ENCODE results near the gene ASB2. TPM values are rescaled to one million over a fixed set of nuclear protein-coding genes. Genes with fewer than 3 reads are reported as not detected.
A peak's percentile ranks its signal among the peaks of the same experiment; 100 is the strongest.

Gene ASB2
- total RNA-seq, 1 experiment from 2014 or later, result not detected

DNA sequence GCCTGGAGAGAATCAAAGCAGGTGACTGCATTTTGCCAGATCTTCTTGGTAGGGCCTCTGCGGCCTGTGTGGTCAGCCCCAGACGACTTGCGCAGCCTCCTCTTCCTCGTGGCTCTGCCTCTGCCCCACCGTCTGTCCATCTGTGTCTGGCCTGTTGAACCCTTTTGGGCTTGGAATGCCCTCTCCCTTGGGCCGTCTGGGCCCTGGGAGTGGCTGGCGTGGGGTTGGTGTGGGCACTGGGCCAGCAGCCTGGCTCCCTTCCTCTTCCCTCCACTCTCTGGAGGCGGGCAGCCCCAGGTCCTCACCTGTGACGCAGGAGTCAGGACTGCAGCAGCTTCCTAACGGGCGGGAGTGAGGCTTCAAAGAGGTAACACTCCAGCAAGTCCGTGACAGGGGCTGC, 11.0 kb upstream of the ASB2 start:
- intact Hi-C loops (cut with micrococcal nuclease; ENCODE audit: unreplicated experiment), result no loop called here
- H3F3A ChIP-seq (ENCODE audit: insufficient read depth, low read depth), result no peaks in the 10 kb centered on the region
- no peaks in the 10 kb centered on the region for H3K9me2 ChIP-seq (ENCODE audit: insufficient read depth)
- no peak overlapping the region for H3K27ac ChIP-seq
- peak in 1 of 2 experiments; percentile 17 for DNase-seq
- H3K4me2 ChIP-seq, result 0 out of 2 replicates have a peak overlapping the region, but pooled peaks have one; percentile 13
- no peaks in the 10 kb centered on the region for H3K27me3 ChIP-seq (ENCODE audit: insufficient read depth, low read depth)
- POLR2A ChIA-PET (ENCODE audit: unreplicated experiment), result no interaction called here
- no peak overlapping the region for H2AFZ ChIP-seq
- no peak for TF ChIP-seq EZH2 (IDR thresholded peaks at IDR 0.05; ENCODE audit: low read depth)
- TF ChIP-seq, protein P1, sequence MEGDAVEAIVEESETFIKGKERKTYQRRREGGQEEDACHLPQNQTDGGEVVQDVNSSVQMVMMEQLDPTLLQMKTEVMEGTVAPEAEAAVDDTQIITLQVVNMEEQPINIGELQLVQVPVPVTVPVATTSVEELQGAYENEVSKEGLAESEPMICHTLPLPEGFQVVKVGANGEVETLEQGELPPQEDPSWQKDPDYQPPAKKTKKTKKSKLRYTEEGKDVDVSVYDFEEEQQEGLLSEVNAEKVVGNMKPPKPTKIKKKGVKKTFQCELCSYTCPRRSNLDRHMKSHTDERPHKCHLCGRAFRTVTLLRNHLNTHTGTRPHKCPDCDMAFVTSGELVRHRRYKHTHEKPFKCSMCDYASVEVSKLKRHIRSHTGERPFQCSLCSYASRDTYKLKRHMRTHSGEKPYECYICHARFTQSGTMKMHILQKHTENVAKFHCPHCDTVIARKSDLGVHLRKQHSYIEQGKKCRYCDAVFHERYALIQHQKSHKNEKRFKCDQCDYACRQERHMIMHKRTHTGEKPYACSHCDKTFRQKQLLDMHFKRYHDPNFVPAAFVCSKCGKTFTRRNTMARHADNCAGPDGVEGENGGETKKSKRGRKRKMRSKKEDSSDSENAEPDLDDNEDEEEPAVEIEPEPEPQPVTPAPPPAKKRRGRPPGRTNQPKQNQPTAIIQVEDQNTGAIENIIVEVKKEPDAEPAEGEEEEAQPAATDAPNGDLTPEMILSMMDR (conservative IDR thresholded peaks at IDR 0.05), result no peak
- peaks cover 11% of the 10 kb centered on the region; the same call in 1 of the 2 replicates for H3K4me1 ChIP-seq (replicated peaks; ENCODE audit: insufficient read depth)
- no peak overlapping the region for H3K4me3 ChIP-seq
- H3K36me3 ChIP-seq (ENCODE audit: low read depth), result no peaks in the 10 kb centered on the region
- no peaks in the 10 kb centered on the region for H3K79me2 ChIP-seq (ENCODE audit: low read depth)
- no peaks in the 10 kb centered on the region for H3K9me3 ChIP-seq (ENCODE audit: insufficient read depth, low read depth)
- BruUV-seq (replicated peaks), result no TSS peak
- CTCF ChIA-PET, result no interaction called here
- no peaks in the 10 kb centered on the region for H4K20me1 ChIP-seq (ENCODE audit: insufficient read depth)

DNA sequence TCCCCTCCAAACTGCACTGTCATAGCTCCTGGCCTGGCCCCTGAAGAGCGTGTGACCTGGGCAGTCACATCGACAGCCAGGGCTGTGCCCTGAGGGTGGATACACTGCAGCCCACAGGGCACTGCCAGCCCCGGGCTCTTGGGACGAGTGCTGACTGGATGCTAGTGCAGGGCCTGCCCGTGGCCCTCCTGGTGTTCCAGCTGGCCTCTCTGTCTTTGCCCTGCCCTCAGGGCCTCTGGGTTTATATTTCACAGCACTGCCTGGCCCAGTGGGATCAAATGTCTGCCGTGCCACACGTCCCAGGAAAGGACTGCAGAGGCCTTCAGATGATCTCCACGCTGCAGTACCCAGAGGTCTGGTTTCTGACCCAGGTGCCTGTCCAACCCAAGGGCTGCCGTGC, 10.6 kb upstream of the ASB2 start:
- ChIA-PET POLR2A (ENCODE audit: unreplicated experiment) (no interaction called here), CTCF (no interaction called here)
- no peaks in the 10 kb centered on the region for H3K27me3 ChIP-seq (ENCODE audit: insufficient read depth, low read depth)
- no peak for TF ChIP-seq EZH2 (IDR thresholded peaks at IDR 0.05; ENCODE audit: low read depth)
- TF ChIP-seq, protein P1 (conservative IDR thresholded peaks at IDR 0.05), result no peak
- intact Hi-C loops (cut with micrococcal nuclease; ENCODE audit: unreplicated experiment), result no loop called here
- no peak overlapping the region for H2AFZ ChIP-seq
- no peaks in the 10 kb centered on the region for H3K36me3 ChIP-seq (ENCODE audit: low read depth)
- H4K20me1 ChIP-seq (ENCODE audit: insufficient read depth), result no peaks in the 10 kb centered on the region
- H3K9me2 ChIP-seq (ENCODE audit: insufficient read depth), result no peaks in the 10 kb centered on the region
- no peaks in the 10 kb centered on the region for H3K79me2 ChIP-seq (ENCODE audit: low read depth)
- H3K4me2 ChIP-seq, result 0 out of 2 replicates have a peak overlapping the region, but pooled peaks have one; percentile 13
- no peak overlapping the region for H3K4me3 ChIP-seq
- no peaks in the 10 kb centered on the region for H3F3A ChIP-seq (ENCODE audit: insufficient read depth, low read depth)
- BruUV-seq (replicated peaks), result no TSS peak
- H3K27ac ChIP-seq, result no peak overlapping the region
- no peaks in the 10 kb centered on the region for H3K9me3 ChIP-seq (ENCODE audit: insufficient read depth, low read depth)
- peaks cover 11% of the 10 kb centered on the region; the same call in 1 of the 2 replicates for H3K4me1 ChIP-seq (replicated peaks; ENCODE audit: insufficient read depth)
- DNase-seq, result peak in 1 of 2 experiments; percentile 31

DNA sequence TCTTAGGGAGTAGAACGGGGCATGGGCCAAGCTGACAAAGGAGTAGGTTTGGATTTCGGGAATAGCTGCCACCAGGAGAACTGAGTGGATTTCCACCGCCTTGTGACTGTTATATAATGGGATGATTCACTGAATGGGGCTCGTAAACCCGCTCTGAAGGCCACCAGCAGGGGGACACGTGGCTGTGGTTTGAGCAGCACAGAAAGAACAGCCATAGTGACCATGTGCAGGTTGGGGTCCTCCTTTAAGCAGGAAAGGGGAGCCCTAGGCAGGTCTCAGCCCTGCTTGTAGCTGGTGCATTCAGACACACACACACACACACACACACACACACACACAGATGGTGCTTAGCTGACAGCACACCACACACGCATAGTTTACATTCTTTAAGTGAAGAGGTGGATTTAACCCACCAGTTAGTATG, 8.6 kb upstream of the ASB2 start:
- Histone ChIP-seq H2AFZ (no peak overlapping the region), H3K27ac (no peak overlapping the region), H3F3A (ENCODE audit: insufficient read depth, low read depth) (no peaks in the 10 kb centered on the region), H4K20me1 (ENCODE audit: insufficient read depth) (no peaks in the 10 kb centered on the region), H3K4me2 (no peak overlapping the region), H3K36me3 (ENCODE audit: low read depth) (no peaks in the 10 kb centered on the region), H3K4me1 (replicated peaks; ENCODE audit: insufficient read depth) (peaks cover 11% of the 10 kb centered on the region; the same call in 1 of the 2 replicates), H3K9me2 (ENCODE audit: insufficient read depth) (no peaks in the 10 kb centered on the region), H3K27me3 (ENCODE audit: insufficient read depth, low read depth) (no peaks in the 10 kb centered on the region), H3K9me3 (ENCODE audit: insufficient read depth, low read depth) (no peaks in the 10 kb centered on the region), H3K4me3 (no peak overlapping the region), H3K79me2 (ENCODE audit: low read depth) (no peaks in the 10 kb centered on the region)
- no peak for DNase-seq
- intact Hi-C loops (cut with micrococcal nuclease; ENCODE audit: unreplicated experiment), result no loop called here
- no TSS peak for BruUV-seq (replicated peaks)
- CTCF ChIA-PET, result no interaction called here
- POLR2A ChIA-PET (ENCODE audit: unreplicated experiment), result no interaction called here
- TF ChIP-seq, protein P1 (conservative IDR thresholded peaks at IDR 0.05), result no peak
- no peak for TF ChIP-seq EZH2 (IDR thresholded peaks at IDR 0.05; ENCODE audit: low read depth)

All from PC-9 (cell line).